Measurements from ENCODE around the gene CRYGD.

Gene CRYGD

GRCh38 chr2:208090420-208090819, 33.9 kb downstream of the CRYGD start:
- in situ Hi-C loops (cut with MboI; ENCODE audit: low sequenced_read_pairs) = no loop called here

GRCh38 chr2:208086029-208086428, 38.3 kb downstream of the CRYGD start:
- in situ Hi-C loops (cut with MboI; ENCODE audit: low sequenced_read_pairs) = no loop called here

- in situ Hi-C loops (cut with MboI; ENCODE audit: low sequenced_read_pairs) = no loop called here
These were observed 40.5 kb downstream of the CRYGD start for GRCh38 chr2:208083807-208084206.

GRCh38 chr2:208077276-208077675, 47.0 kb downstream of the CRYGD start:
- in situ Hi-C loops (cut with MboI; ENCODE audit: low sequenced_read_pairs) = no loop called here

GRCh38 chr2:208074610-208075356, 49.5 kb downstream of the CRYGD start:
- in situ Hi-C loops (cut with MboI; ENCODE audit: low sequenced_read_pairs) = no loop called here

GRCh38 chr2:208072250-208072892, 52.0 kb downstream of the CRYGD start:
- in situ Hi-C loops (cut with MboI; ENCODE audit: low sequenced_read_pairs) = no loop called here
